SK-N-SH (cell line): ENCODE data around the gene OSGIN1. TPM values are rescaled to one million over a fixed set of nuclear protein-coding genes. Genes with fewer than 3 reads are reported as not detected.

Experiments used
- CTCF ChIA-PET: fragments of 300-600, 350-600 bp; formaldehyde crosslinking; extraction: SDS; loops from one replicate; lab custom pipeline; 2021; lab: Yijun Ruan, JAX
- POLR2A ChIA-PET: fragments of 350-600 bp; sonication (Branson Sonifier 250); formaldehyde crosslinking; extraction: SDS; loops from one replicate; lab custom pipeline; 2020; ENCODE audit warnings: antibody characterized with exemption, inconsistent platforms; lab: Yijun Ruan, JAX
- DNase-seq: peaks from one replicate; pipeline ENCODE4 v3.0.0; 2012
- H2AFZ ChIP-seq: fragments of 200-600 bp; sonication (generic); 2 replicates; pipeline ENCODE4 v1.8.1; 2016; ENCODE audit warnings: antibody characterized with exemption, mild to moderate bottlenecking, low read depth
- H3F3A ChIP-seq: fragments of 200-600 bp; sonication (generic); replicated peaks from 2 replicates; pipeline ENCODE3; 2016; ENCODE audit warnings: antibody characterized with exemption, mild to moderate bottlenecking; ENCODE audit not compliant: insufficient read depth
- H3K27ac ChIP-seq, 2 experiments: fragments of 200-500 bp in 1 of 2; fragments of 200-600 bp in 1 of 2; sonication (Bioruptor generic) in 1 of 2; sonication (generic), shearing (Covaris generic) in 1 of 2; 2 replicates each; pipeline versions ENCODE4 v1.5.1 to v1.6.1; 2014 to 2016; ENCODE audit warnings: low read depth in 2 of 2, inconsistent platforms in 1 of 2, low read length in 1 of 2, mild to moderate bottlenecking in 1 of 2, mixed read lengths in 1 of 2
- H3K27me3 ChIP-seq: fragments of 200-600 bp; sonication (generic), shearing (Covaris generic); 2 replicates; pipeline ENCODE4 v1.6.1; 2016; ENCODE audit warnings: mixed run types; ENCODE audit not compliant: insufficient read depth
- H3K36me3 ChIP-seq, 2 experiments: fragments of 200-500 bp in 1 of 2; fragments of 200-600 bp in 1 of 2; sonication (Bioruptor generic) in 1 of 2; sonication (generic) in 1 of 2; replicated peaks in 1 of 2; 2 replicates each; pipeline versions ENCODE3 to v1.5.1; 2014 to 2016; ENCODE audit warnings: low read length in 1 of 2, mild to moderate bottlenecking in 1 of 2; ENCODE audit not compliant: insufficient read depth in 2 of 2, control insufficient read depth in 1 of 2
- H3K4me1 ChIP-seq, 2 experiments: fragments of 200-500 bp in 1 of 2; fragments of 200-600 bp in 1 of 2; sonication (Bioruptor generic) in 1 of 2; sonication (generic), shearing (Covaris generic) in 1 of 2; 2 replicates each; pipeline versions ENCODE4 v1.5.1 to v1.6.1; 2014 to 2016; ENCODE audit warnings: low read depth in 1 of 2, low read length in 1 of 2, mixed run types in 1 of 2; ENCODE audit not compliant: insufficient read depth in 2 of 2, control insufficient read depth in 1 of 2
- H3K4me2 ChIP-seq: fragments of 200-600 bp; sonication (generic), shearing (Covaris generic); 2 replicates; pipeline ENCODE4 v1.6.1; 2017; ENCODE audit warnings: mixed run types
- H3K4me3 ChIP-seq, 2 experiments: fragments of 200-500 bp in 1 of 2; fragments of 200-600 bp in 1 of 2; sonication (Bioruptor generic) in 1 of 2; sonication (generic), shearing (Covaris generic) in 1 of 2; 2 replicates each; pipeline versions ENCODE4 v1.5.1 to v1.8.1; 2014 to 2016; ENCODE audit warnings: low read depth in 2 of 2, inconsistent platforms in 1 of 2, low read length in 1 of 2, mild to moderate bottlenecking in 1 of 2, mixed read lengths in 1 of 2, moderate library complexity in 1 of 2
- H3K79me2 ChIP-seq: fragments of 200-600 bp; sonication (generic); 2 replicates; pipeline ENCODE4 v1.8.1; 2017; ENCODE audit warnings: mild to moderate bottlenecking; ENCODE audit not compliant: insufficient read depth
- H3K9ac ChIP-seq: fragments of 200-600 bp; sonication (generic); 2 replicates; pipeline ENCODE4 v1.6.1; 2017; ENCODE audit warnings: mixed run types
- H3K9me2 ChIP-seq: fragments of 200-600 bp; sonication (generic); 2 replicates; pipeline ENCODE4 v1.6.1; 2017; ENCODE audit warnings: mixed run types
- H3K9me3 ChIP-seq: fragments of 200-600 bp; sonication (generic); 2 replicates; pipeline ENCODE4 v1.6.1; 2017; ENCODE audit warnings: mixed run types, mild to moderate bottlenecking, moderate library complexity
- H4K20me1 ChIP-seq: fragments of 200-600 bp; sonication (generic); 2 replicates; pipeline ENCODE4 v1.6.1; 2017; ENCODE audit warnings: mild to moderate bottlenecking, mixed run types; ENCODE audit not compliant: insufficient read depth
- CHD2 ChIP-seq: fragments of 150-350 bp; IDR thresholded peaks from 2 replicates; pipeline ENCODE4 v1.6.1; 2018; ENCODE audit warnings: low read length; ENCODE audit not compliant: partially characterized antibody
- ELF1 ChIP-seq: IDR thresholded peaks from 2 replicates; pipeline ENCODE4 v1.4.0; 2012
- EP300 ChIP-seq, 2 experiments: IDR thresholded peaks; 2 replicates each; pipeline versions ENCODE4 v1.4.0 to v1.6.1; 2012; ENCODE audit warnings: borderline replicate concordance in 1 of 2, low read depth in 1 of 2, low read length in 1 of 2
- FOXM1 ChIP-seq: IDR thresholded peaks from 2 replicates; pipeline ENCODE4 v1.4.0; 2012; ENCODE audit warnings: low read depth, mild to moderate bottlenecking
- IRF3 ChIP-seq: fragments of 150-350 bp; IDR thresholded peaks from 2 replicates; pipeline ENCODE4 v1.6.1; 2016; ENCODE audit warnings: mild to moderate bottlenecking, low read depth, low read length
- JUND ChIP-seq: IDR thresholded peaks from 2 replicates; pipeline ENCODE4 v1.4.0; 2012
- MXI1 ChIP-seq: IDR thresholded peaks from 2 replicates; pipeline ENCODE4 v1.6.1; 2012; ENCODE audit warnings: mild to moderate bottlenecking, low read depth, low read length, improper control_type of control experiment
- NFIC ChIP-seq: IDR thresholded peaks from 2 replicates; pipeline ENCODE4 v1.4.0; 2012; ENCODE audit warnings: borderline replicate concordance
- NRF1 ChIP-seq: IDR thresholded peaks from 2 replicates; pipeline ENCODE4 v1.6.1; 2012; ENCODE audit warnings: low read depth, mild to moderate bottlenecking, low read length
- PBX3 ChIP-seq: IDR thresholded peaks from 2 replicates; pipeline ENCODE4; 2012
- RAD21 ChIP-seq: IDR thresholded peaks from 2 replicates; pipeline ENCODE4 v1.6.1; 2012; ENCODE audit warnings: mild to moderate bottlenecking, low read length
- RCOR1 ChIP-seq: fragments of 150-350 bp; IDR thresholded peaks from 2 replicates; pipeline ENCODE4 v1.6.1; 2017; ENCODE audit warnings: antibody characterized with exemption, low read length
- RFX5 ChIP-seq: IDR thresholded peaks from 2 replicates; pipeline ENCODE4 v1.6.1; 2012; ENCODE audit warnings: mild to moderate bottlenecking, improper control_type of control experiment, low read length
- RXRA ChIP-seq: IDR thresholded peaks from 2 replicates; pipeline ENCODE4 v1.4.0; 2012; ENCODE audit warnings: low read depth, mild to moderate bottlenecking, borderline replicate concordance
- SIN3A ChIP-seq: IDR thresholded peaks from 2 replicates; pipeline ENCODE4 v1.6.1; 2012; ENCODE audit warnings: low read depth, mild to moderate bottlenecking, low read length, moderate library complexity, borderline replicate concordance
- TAF1 ChIP-seq: IDR thresholded peaks from 2 replicates; pipeline ENCODE4 v1.6.1; 2012; ENCODE audit warnings: low read depth, mild to moderate bottlenecking, low read length, moderate library complexity, borderline replicate concordance
- TEAD4 ChIP-seq: IDR thresholded peaks from 2 replicates; pipeline ENCODE4 v1.4.0; 2012; ENCODE audit warnings: mild to moderate bottlenecking, borderline replicate concordance; ENCODE audit not compliant: insufficient read depth
- USF1 ChIP-seq: IDR thresholded peaks from 2 replicates; pipeline ENCODE4 v1.4.0; 2012; ENCODE audit warnings: low read depth, borderline replicate concordance
- YY1 ChIP-seq: IDR thresholded peaks from 2 replicates; pipeline ENCODE4 v1.4.0; 2012; ENCODE audit warnings: low read depth, mild to moderate bottlenecking
- WGBS: methylation state at CpG from one replicate; pipeline ENCODE4 v1.1.6; 2017; ENCODE audit warnings: low lambda C conversion rate; 5-methylcytosine and 5-hydroxymethylcytosine counted together
- polyA plus RNA-seq, 3 experiments: library from polyadenylated mRNA; depleted of rRNA; stranded (reverse); fragments of >200 nt; gene quantifications; 2 replicates each; pipeline ENCODE4 v1.2.3, GENCODE V29; 2012

Gene OSGIN1
- polyA plus RNA-seq, 1 of the 3 experiments (the other 2 are of a cell fraction) = 4.8 TPM

GRCh38 chr16:83937267-83937666 lies 15.8 kb upstream of the OSGIN1 start:
- no peak overlapping the region for H2AFZ ChIP-seq
- 80% methylated on average over 2 of the region's 2 CpGs for WGBS

More at GRCh38 chr16:83937267-83937666, 15.8 kb upstream of the OSGIN1 start:
- no peaks in the 10 kb centered on the region for H3K79me2 ChIP-seq
- H3K27ac ChIP-seq = no peak overlapping the region
- no peaks in the 10 kb centered on the region for H3K9me2 ChIP-seq
- no peaks in the 10 kb centered on the region for H4K20me1 ChIP-seq
- ChIA-PET POLR2A (no interaction called here), CTCF (interaction anchor here (1.5 to 4.5 kb wide), 4 partner anchors 11 to 129 kb away, joined by 3 to 33 read pairs (median 12); no protein-coding TSS in a partner anchor)
- no peaks in the 10 kb centered on the region for H3F3A ChIP-seq
- no peak overlapping the region for H3K4me3 ChIP-seq
- DNase-seq = no peak
- TF ChIP-seq FOXM1 (no peak), EP300 (IDR thresholded peaks at IDR 0.05; ENCODE audit: borderline replicate concordance in 1 of 2, low read depth in 1 of 2, low read length in 1 of 2) (no peak), TAF1 (no peak), RAD21 (no peak), USF1 (no peak), PBX3 (no peak), YY1 (no peak), MXI1 (no peak), JUND (no peak), RCOR1 (no peak), SIN3A (no peak), IRF3 (no peak), CHD2 (no peak), RXRA (no peak), RFX5 (no peak), NRF1 (no peak), NFIC (no peak), ELF1 (no peak), TEAD4 (no peak)
- H3K4me1 ChIP-seq = peaks cover 0 to 2% of the 10 kb centered on the region in 2 experiments; a peak in 1 of 4 replicates
- no peaks in the 10 kb centered on the region for H3K9me3 ChIP-seq
- no peaks in the 10 kb centered on the region for H3K27me3 ChIP-seq
- no peak overlapping the region for H3K9ac ChIP-seq
- no peaks in the 10 kb centered on the region for H3K36me3 ChIP-seq
- no peak overlapping the region for H3K4me2 ChIP-seq
